SK-N-SH treated with all-trans-retinoic acid at 6 μM for 48 hours (cell line): Measurements from ENCODE around the gene ROBO2.

Source experiments
- ATAC-seq: fragments of 200-7000 bp; cut with Tn5 transposase; 3 replicates; pipeline ENCODE4 v1.9.1; 2020; ENCODE audit warnings: mild to moderate bottlenecking, moderate library complexity
- ARNTL ChIP-seq: fragments of 450-650 bp; formaldehyde crosslinking; IDR thresholded peaks from 2 replicates; pipeline ENCODE4 v1.5.0; 2020; ENCODE audit warnings: low read depth, mild to moderate bottlenecking, moderate library complexity, borderline replicate concordance
- BACH2 ChIP-seq: fragments of 250-450 bp; sonication (Bioruptor Pico); IDR thresholded peaks from 2 replicates; pipeline ENCODE4 v1.9.0; 2021; ENCODE audit warnings: mild to moderate bottlenecking, borderline replicate concordance
- CSDC2 ChIP-seq: fragments of 250-450 bp; sonication (Bioruptor Pico); IDR thresholded peaks from 2 replicates; pipeline ENCODE4 v1.5.0; 2020; ENCODE audit warnings: mild to moderate bottlenecking, moderate library complexity
- ESRRG ChIP-seq: fragments of 250-450 bp; sonication (Bioruptor Pico); IDR thresholded peaks from 2 replicates; pipeline ENCODE4 v1.6.1; 2021; ENCODE audit warnings: mild to moderate bottlenecking
- GLIS3 ChIP-seq: fragments of 250-450 bp; sonication (Bioruptor Pico); IDR thresholded peaks from 2 replicates; pipeline ENCODE4 v1.5.0; 2020; ENCODE audit warnings: mild to moderate bottlenecking, moderate library complexity
- OSR1 ChIP-seq: fragments of 250-450 bp; sonication (Bioruptor Pico); IDR thresholded peaks from 2 replicates; pipeline ENCODE4 v1.8.0; 2022; ENCODE audit warnings: moderate library complexity, mild to moderate bottlenecking, inconsistent platforms
- RARB ChIP-seq: fragments of 250-450 bp; sonication (Bioruptor Pico); IDR thresholded peaks from 2 replicates; pipeline ENCODE4 v1.8.0; 2021; ENCODE audit warnings: mild to moderate bottlenecking, moderate library complexity
- SNAI2 ChIP-seq: fragments of 250-450 bp; sonication (Bioruptor Pico); IDR thresholded peaks from 2 replicates; pipeline ENCODE4 v1.5.0; 2020; ENCODE audit warnings: mild to moderate bottlenecking, moderate library complexity
- TCF4 ChIP-seq: fragments of 250-450 bp; sonication (Bioruptor Pico); IDR thresholded peaks from 2 replicates; pipeline ENCODE4 v1.8.0; 2021; ENCODE audit warnings: mild to moderate bottlenecking, moderate library complexity, borderline replicate concordance
- TOX ChIP-seq: fragments of 250-450 bp; sonication (Bioruptor Pico); IDR thresholded peaks from 2 replicates; pipeline ENCODE4 v1.8.0; 2021; ENCODE audit warnings: mild to moderate bottlenecking, moderate library complexity, borderline replicate concordance
- ZC3H10 ChIP-seq: fragments of 250-450 bp; sonication (Bioruptor Pico); IDR thresholded peaks from 2 replicates; pipeline ENCODE4 v1.5.1; 2021; ENCODE audit warnings: mild to moderate bottlenecking, moderate library complexity
- ZFP3 ChIP-seq: fragments of 250-450 bp; sonication (Bioruptor Pico); IDR thresholded peaks from 2 replicates; pipeline ENCODE4 v1.5.0; 2020; ENCODE audit warnings: mild to moderate bottlenecking, moderate library complexity
- ZFP30 ChIP-seq: fragments of 450-650 bp; formaldehyde crosslinking; IDR thresholded peaks from 2 replicates; pipeline ENCODE4 v1.5.0; 2022; ENCODE audit warnings: mild to moderate bottlenecking, moderate library complexity
- ZNF565 ChIP-seq: fragments of 450-650 bp; formaldehyde crosslinking; conservative IDR thresholded peaks from 2 replicates; pipeline ENCODE4 v1.5.0; 2020; ENCODE audit warnings: low read depth, mild to moderate bottlenecking, moderate library complexity
- ZNF70 ChIP-seq: fragments of 450-650 bp; formaldehyde crosslinking; IDR thresholded peaks from 2 replicates; pipeline ENCODE4 v1.5.0; 2020; ENCODE audit warnings: mild to moderate bottlenecking, moderate library complexity
- ZNF8 ChIP-seq: fragments of 450-650 bp; formaldehyde crosslinking; IDR thresholded peaks from 2 replicates; pipeline ENCODE4 v1.5.0; 2020; ENCODE audit warnings: mild to moderate bottlenecking, moderate library complexity
- TF ChIP-seq, protein P1 (sequence below): fragments of 250-450 bp; sonication (Bioruptor Pico); IDR thresholded peaks from 2 replicates; pipeline ENCODE4 v1.8.0; 2020; ENCODE audit warnings: mild to moderate bottlenecking, moderate library complexity, borderline replicate concordance
- TF ChIP-seq, protein P2 (sequence below): fragments of 250-450 bp; sonication (Bioruptor Pico); IDR thresholded peaks from 2 replicates; pipeline ENCODE4 v1.5.1; 2021; ENCODE audit warnings: mild to moderate bottlenecking, moderate library complexity
- TF ChIP-seq, protein P3 (sequence below): fragments of 250-450 bp; sonication (Bioruptor Pico); IDR thresholded peaks from 2 replicates; pipeline ENCODE4 v1.5.0; 2020; ENCODE audit warnings: mild to moderate bottlenecking, moderate library complexity
- TF ChIP-seq, protein P4 (sequence below): fragments of 250-450 bp; sonication (Bioruptor Pico); IDR thresholded peaks from 2 replicates; pipeline ENCODE4 v1.5.1; 2020; ENCODE audit warnings: low read depth, mild to moderate bottlenecking, moderate library complexity
- TF ChIP-seq, protein P5 (sequence below): fragments of 250-450 bp; sonication (Bioruptor Pico); IDR thresholded peaks from 2 replicates; pipeline ENCODE4 v1.8.0; 2021; ENCODE audit warnings: low read depth, mild to moderate bottlenecking, moderate library complexity, borderline replicate concordance

ROBO2 gene

DNA sequence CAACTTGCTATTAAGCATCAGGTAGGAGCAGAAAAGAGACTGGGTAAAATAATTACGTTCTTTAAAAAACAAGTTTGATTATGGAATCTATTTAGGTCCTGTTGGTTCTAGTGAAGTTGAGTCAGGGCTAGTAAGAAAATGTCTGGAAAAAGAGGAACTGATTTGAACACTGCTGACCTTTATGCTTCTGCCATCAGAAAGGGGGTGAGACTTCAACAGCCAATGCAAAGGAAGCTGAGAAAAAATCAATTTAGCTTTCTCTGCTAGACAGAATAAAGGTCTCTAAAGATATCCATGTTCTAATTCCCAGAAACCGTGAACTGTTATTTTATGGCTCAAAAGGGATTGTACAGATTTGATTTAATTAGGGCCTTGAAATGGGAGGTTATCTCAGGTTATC is 157.5 kb downstream of the ROBO2 start (continued):
- TF ChIP-seq, protein P1, sequence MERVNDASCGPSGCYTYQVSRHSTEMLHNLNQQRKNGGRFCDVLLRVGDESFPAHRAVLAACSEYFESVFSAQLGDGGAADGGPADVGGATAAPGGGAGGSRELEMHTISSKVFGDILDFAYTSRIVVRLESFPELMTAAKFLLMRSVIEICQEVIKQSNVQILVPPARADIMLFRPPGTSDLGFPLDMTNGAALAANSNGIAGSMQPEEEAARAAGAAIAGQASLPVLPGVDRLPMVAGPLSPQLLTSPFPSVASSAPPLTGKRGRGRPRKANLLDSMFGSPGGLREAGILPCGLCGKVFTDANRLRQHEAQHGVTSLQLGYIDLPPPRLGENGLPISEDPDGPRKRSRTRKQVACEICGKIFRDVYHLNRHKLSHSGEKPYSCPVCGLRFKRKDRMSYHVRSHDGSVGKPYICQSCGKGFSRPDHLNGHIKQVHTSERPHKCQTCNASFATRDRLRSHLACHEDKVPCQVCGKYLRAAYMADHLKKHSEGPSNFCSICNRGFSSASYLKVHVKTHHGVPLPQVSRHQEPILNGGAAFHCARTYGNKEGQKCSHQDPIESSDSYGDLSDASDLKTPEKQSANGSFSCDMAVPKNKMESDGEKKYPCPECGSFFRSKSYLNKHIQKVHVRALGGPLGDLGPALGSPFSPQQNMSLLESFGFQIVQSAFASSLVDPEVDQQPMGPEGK (CRISPR knock-in tag), result no peak
- TF ChIP-seq ZC3H10 (CRISPR knock-in tag) (no peak), ARNTL (CRISPR knock-in tag) (no peak), CSDC2 (CRISPR knock-in tag) (no peak), ZNF70 (CRISPR knock-in tag) (no peak)

DNA sequence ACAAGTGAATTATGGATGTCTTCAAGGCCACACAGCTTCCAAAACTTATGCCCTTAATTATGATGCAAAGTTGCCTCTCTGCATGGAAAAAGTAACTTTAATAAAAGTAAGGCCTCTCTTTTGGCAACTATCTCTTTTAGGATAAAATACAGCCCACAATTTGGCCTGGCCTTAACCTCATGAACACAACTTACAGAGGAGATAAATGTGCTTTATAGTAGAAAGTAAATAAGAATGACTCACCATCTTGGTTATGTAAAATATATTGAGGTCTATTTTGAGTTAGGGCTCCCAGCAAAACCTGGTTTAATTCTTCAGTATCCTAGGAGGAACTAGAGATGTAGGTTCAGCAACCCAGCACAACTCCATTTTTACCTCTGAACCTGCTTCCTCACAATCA is 164.0 kb downstream of the ROBO2 start:
- ATAC-seq, result no peak
- TF ChIP-seq TCF4 (CRISPR knock-in tag) (no peak), ZFP30 (no peak), SNAI2 (no peak), GLIS3 (CRISPR knock-in tag) (no peak), RARB (CRISPR knock-in tag) (no peak), CSDC2 (CRISPR knock-in tag) (no peak), OSR1 (CRISPR knock-in tag) (no peak), ZC3H10 (CRISPR knock-in tag) (no peak), BACH2 (CRISPR knock-in tag) (no peak), ZFP3 (no peak), ZNF8 (CRISPR knock-in tag) (no peak), ZNF70 (CRISPR knock-in tag) (no peak), ESRRG (CRISPR knock-in tag) (no peak)
- TF ChIP-seq, protein P2, sequence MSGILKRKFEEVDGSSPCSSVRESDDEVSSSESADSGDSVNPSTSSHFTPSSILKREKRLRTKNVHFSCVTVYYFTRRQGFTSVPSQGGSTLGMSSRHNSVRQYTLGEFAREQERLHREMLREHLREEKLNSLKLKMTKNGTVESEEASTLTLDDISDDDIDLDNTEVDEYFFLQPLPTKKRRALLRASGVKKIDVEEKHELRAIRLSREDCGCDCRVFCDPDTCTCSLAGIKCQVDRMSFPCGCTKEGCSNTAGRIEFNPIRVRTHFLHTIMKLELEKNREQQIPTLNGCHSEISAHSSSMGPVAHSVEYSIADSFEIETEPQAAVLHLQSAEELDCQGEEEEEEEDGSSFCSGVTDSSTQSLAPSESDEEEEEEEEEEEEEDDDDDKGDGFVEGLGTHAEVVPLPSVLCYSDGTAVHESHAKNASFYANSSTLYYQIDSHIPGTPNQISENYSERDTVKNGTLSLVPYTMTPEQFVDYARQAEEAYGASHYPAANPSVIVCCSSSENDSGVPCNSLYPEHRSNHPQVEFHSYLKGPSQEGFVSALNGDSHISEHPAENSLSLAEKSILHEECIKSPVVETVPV, result no peak
- TF ChIP-seq, protein P1 (CRISPR knock-in tag), result no peak
- TF ChIP-seq, protein P3, sequence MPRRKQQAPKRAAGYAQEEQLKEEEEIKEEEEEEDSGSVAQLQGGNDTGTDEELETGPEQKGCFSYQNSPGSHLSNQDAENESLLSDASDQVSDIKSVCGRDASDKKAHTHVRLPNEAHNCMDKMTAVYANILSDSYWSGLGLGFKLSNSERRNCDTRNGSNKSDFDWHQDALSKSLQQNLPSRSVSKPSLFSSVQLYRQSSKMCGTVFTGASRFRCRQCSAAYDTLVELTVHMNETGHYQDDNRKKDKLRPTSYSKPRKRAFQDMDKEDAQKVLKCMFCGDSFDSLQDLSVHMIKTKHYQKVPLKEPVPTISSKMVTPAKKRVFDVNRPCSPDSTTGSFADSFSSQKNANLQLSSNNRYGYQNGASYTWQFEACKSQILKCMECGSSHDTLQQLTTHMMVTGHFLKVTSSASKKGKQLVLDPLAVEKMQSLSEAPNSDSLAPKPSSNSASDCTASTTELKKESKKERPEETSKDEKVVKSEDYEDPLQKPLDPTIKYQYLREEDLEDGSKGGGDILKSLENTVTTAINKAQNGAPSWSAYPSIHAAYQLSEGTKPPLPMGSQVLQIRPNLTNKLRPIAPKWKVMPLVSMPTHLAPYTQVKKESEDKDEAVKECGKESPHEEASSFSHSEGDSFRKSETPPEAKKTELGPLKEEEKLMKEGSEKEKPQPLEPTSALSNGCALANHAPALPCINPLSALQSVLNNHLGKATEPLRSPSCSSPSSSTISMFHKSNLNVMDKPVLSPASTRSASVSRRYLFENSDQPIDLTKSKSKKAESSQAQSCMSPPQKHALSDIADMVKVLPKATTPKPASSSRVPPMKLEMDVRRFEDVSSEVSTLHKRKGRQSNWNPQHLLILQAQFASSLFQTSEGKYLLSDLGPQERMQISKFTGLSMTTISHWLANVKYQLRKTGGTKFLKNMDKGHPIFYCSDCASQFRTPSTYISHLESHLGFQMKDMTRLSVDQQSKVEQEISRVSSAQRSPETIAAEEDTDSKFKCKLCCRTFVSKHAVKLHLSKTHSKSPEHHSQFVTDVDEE (CRISPR knock-in tag), result no peak
- TF ChIP-seq, protein P4, sequence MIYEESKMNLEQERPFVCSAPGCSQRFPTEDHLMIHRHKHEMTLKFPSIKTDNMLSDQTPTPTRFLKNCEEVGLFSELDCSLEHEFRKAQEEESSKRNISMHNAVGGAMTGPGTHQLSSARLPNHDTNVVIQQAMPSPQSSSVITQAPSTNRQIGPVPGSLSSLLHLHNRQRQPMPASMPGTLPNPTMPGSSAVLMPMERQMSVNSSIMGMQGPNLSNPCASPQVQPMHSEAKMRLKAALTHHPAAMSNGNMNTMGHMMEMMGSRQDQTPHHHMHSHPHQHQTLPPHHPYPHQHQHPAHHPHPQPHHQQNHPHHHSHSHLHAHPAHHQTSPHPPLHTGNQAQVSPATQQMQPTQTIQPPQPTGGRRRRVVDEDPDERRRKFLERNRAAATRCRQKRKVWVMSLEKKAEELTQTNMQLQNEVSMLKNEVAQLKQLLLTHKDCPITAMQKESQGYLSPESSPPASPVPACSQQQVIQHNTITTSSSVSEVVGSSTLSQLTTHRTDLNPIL (CRISPR knock-in tag), result no peak
- TF ChIP-seq, protein P5, sequence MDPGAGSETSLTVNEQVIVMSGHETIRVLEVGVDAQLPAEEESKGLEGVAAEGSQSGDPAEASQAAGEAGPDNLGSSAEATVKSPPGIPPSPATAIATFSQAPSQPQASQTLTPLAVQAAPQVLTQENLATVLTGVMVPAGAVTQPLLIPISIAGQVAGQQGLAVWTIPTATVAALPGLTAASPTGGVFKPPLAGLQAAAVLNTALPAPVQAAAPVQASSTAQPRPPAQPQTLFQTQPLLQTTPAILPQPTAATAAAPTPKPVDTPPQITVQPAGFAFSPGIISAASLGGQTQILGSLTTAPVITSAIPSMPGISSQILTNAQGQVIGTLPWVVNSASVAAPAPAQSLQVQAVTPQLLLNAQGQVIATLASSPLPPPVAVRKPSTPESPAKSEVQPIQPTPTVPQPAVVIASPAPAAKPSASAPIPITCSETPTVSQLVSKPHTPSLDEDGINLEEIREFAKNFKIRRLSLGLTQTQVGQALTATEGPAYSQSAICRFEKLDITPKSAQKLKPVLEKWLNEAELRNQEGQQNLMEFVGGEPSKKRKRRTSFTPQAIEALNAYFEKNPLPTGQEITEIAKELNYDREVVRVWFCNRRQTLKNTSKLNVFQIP (CRISPR knock-in tag), result no peak

DNA sequence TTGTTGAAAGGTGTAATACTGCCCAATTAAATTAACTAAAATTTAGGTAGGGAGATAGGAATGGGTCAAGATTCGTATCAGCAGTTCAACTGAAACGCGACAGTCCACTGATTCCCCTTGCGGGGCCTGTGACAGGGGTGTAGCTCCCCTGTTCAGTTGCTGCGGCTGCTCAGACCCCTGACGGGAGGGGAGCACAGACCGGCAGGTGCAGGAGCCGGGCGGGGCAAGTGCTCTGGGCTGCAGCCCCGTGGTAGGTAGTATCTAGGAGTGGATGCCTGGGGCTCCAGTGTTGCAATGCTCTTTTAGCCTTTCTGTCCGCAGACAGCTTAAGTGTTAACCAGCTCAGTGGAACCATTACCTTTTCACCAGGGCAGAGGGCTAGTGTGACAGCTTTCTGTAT is 164.9 kb downstream of the ROBO2 start:
- no peak for ATAC-seq
- TF ChIP-seq ZC3H10 (CRISPR knock-in tag), result no peak
- no peak for TF ChIP-seq TOX (CRISPR knock-in tag)
- no peak for TF ChIP-seq SNAI2
- no peak for TF ChIP-seq ARNTL (CRISPR knock-in tag)
- TF ChIP-seq ESRRG (CRISPR knock-in tag), result no peak
- no peak for TF ChIP-seq ZNF565
- no peak for TF ChIP-seq RARB (CRISPR knock-in tag)
- TF ChIP-seq, protein P3 (CRISPR knock-in tag), result no peak
- TF ChIP-seq, protein P2, result no peak
- TF ChIP-seq ZNF70 (CRISPR knock-in tag), result no peak
- TF ChIP-seq BACH2 (CRISPR knock-in tag), result no peak
- no peak for TF ChIP-seq ZFP3
- no peak for TF ChIP-seq ZNF8 (CRISPR knock-in tag)
